AG04450 (cell line): ENCODE data around the gene MRLN. TPM values are rescaled to one million over a fixed set of nuclear protein-coding genes. Genes with fewer than 3 reads are reported as not detected.

ENCODE experiments used
- CTCF ChIA-PET: fragments of 300-600, 350-600 bp; formaldehyde crosslinking; extraction: SDS; loops from one replicate; lab custom pipeline; 2022; ENCODE audit warnings: antibody characterized with exemption, inconsistent platforms; lab: Charles Lee
- POLR2A ChIA-PET: fragments of 350-600 bp; formaldehyde crosslinking; extraction: SDS; loops from one replicate; lab custom pipeline; 2021; ENCODE audit warnings: antibody characterized with exemption, inconsistent platforms; lab: Yijun Ruan, JAX
- DNase-seq: peaks from one replicate; pipeline ENCODE4 v3.0.0-alpha.2; 2011; ENCODE audit warnings: low read depth, low spot score
- H3K27ac ChIP-seq: one replicate; pipeline ENCODE4 v1.5.1; 2012; ENCODE audit warnings: low read depth, low read length, control low read depth
- H3K27me3 ChIP-seq: one replicate; pipeline ENCODE4 v1.6.0; 2012; ENCODE audit warnings: low read length; ENCODE audit not compliant: control insufficient read depth, insufficient read depth
- H3K4me3 ChIP-seq: 2 replicates; pipeline ENCODE4 v1.5.1; 2011; ENCODE audit warnings: mild to moderate bottlenecking, low read depth, low read length, control low read depth
- H3K9me3 ChIP-seq: 2 replicates; pipeline ENCODE4 v1.5.1; 2012; ENCODE audit warnings: low read length; ENCODE audit not compliant: control insufficient read depth, insufficient read depth
- CTCF ChIP-seq: IDR thresholded peaks from 2 replicates; pipeline ENCODE4 v1.5.1; 2011; ENCODE audit warnings: low read depth, low read length, control low read depth, inconsistent platforms
- polyA plus RNA-seq: library from polyadenylated mRNA; depleted of rRNA; stranded (reverse); fragments of >200 nt; gene quantifications from 2 replicates; pipeline ENCODE4 v1.2.3, GENCODE V29; 2011

Gene MRLN
- polyA plus RNA-seq, 1 experiment: not detected

GRCh38 chr10:59704630-59705029 lies 48.6 kb downstream of the MRLN start:
- no peak overlapping the region for H3K27ac ChIP-seq
- ChIA-PET POLR2A (no interaction called here), CTCF (no interaction called here)
- H3K4me3 ChIP-seq: no peak overlapping the region
- no peaks in the 10 kb centered on the region; the same call in 1 of the 2 replicates for H3K9me3 ChIP-seq
- peaks cover 20% of the 10 kb centered on the region for H3K27me3 ChIP-seq
- no peak for TF ChIP-seq CTCF
- DNase-seq: no peak

GRCh38 chr10:59702347-59702746 lies 50.9 kb downstream of the MRLN start:
- TF ChIP-seq CTCF: no peak
- DNase-seq: no peak
- no peaks in the 10 kb centered on the region for H3K9me3 ChIP-seq
- POLR2A ChIA-PET: no interaction called here
- no peak overlapping the region for H3K27ac ChIP-seq
- CTCF ChIA-PET: interaction anchor here (0.9 kb wide), 1 partner anchor 128 kb away, joined by 3 read pairs; no protein-coding TSS in a partner anchor
- H3K4me3 ChIP-seq: no peak overlapping the region
- no peaks in the 10 kb centered on the region for H3K27me3 ChIP-seq

GRCh38 chr10:59700709-59701108 lies 52.5 kb downstream of the MRLN start:
- no peak for DNase-seq
- H3K27me3 ChIP-seq: no peaks in the 10 kb centered on the region
- H3K4me3 ChIP-seq: no peak overlapping the region
- H3K27ac ChIP-seq: no peak overlapping the region
- H3K9me3 ChIP-seq: no peaks in the 10 kb centered on the region
- ChIA-PET CTCF (no interaction called here), POLR2A (no interaction called here)
- no peak for TF ChIP-seq CTCF

GRCh38 chr10:59698326-59698725 lies 54.9 kb downstream of the MRLN start:
- no peak for DNase-seq
- no peak for TF ChIP-seq CTCF
- Histone ChIP-seq H3K27ac (no peak overlapping the region), H3K9me3 (no peaks in the 10 kb centered on the region), H3K27me3 (no peaks in the 10 kb centered on the region), H3K4me3 (no peak overlapping the region)
- CTCF ChIA-PET: no interaction called here
- POLR2A ChIA-PET: no interaction called here

- Histone ChIP-seq H3K9me3 (no peaks in the 10 kb centered on the region), H3K27me3 (no peaks in the 10 kb centered on the region), H3K4me3 (no peak overlapping the region), H3K27ac (no peak overlapping the region)
- DNase-seq: no peak
- ChIA-PET POLR2A (no interaction called here), CTCF (no interaction called here)
- TF ChIP-seq CTCF: no peak
These were observed 57.6 kb downstream of the MRLN start for GRCh38 chr10:59695637-59696036.
